CD4-positive, CD25-positive, alpha-beta regulatory T cell (primary cell): ENCODE results near the gene IGF1R. TPM values are rescaled to one million over a fixed set of nuclear protein-coding genes. Genes with fewer than 3 reads are reported as not detected.

Experiments used
- ATAC-seq, 2 donors: fragments of 150-1000 bp; cut with Tn5 transposase; one replicate each; pipeline ENCODE4 v1.10.0; 2021; ENCODE audit warnings: low read depth in 2 of 2, moderate number of reproducible peaks in 2 of 2, moderate library complexity in 1 of 2
- DNase-seq, 3 donors: peaks; one replicate each; pipeline versions ENCODE4 v3.0.0 to v3.0.0-alpha.2; 2012 to 2022; ENCODE audit warnings: mixed read lengths in 1 of 3
- H3K27ac ChIP-seq: one replicate; pipeline ENCODE4 v1.7.0; 2013; ENCODE audit warnings: mild to moderate bottlenecking, low read length; ENCODE audit not compliant: insufficient read depth, poor library complexity, severe bottlenecking
- H3K27me3 ChIP-seq: one replicate; pipeline ENCODE4 v1.7.0; 2013; ENCODE audit warnings: low read length; ENCODE audit not compliant: control insufficient read depth, insufficient read depth
- H3K36me3 ChIP-seq: one replicate; pipeline ENCODE4 v1.7.0; 2013; ENCODE audit warnings: mild to moderate bottlenecking, low read length, moderate library complexity; ENCODE audit not compliant: control insufficient read depth, insufficient read depth
- H3K4me1 ChIP-seq: 2 replicates; pipeline ENCODE4 v1.7.0; 2013; ENCODE audit warnings: mild to moderate bottlenecking, low read length; ENCODE audit not compliant: insufficient read depth, control insufficient read depth, poor library complexity, severe bottlenecking
- H3K4me3 ChIP-seq: one replicate; pipeline ENCODE4 v1.7.0; 2013; ENCODE audit warnings: low read depth, mild to moderate bottlenecking, low read length, moderate library complexity
- H3K9me3 ChIP-seq, 2 experiments: 1 replicate in 1 of 2; 2 replicates in 1 of 2; pipeline ENCODE4 v1.7.0; 2013; ENCODE audit warnings: low read length in 2 of 2, mild to moderate bottlenecking in 1 of 2, moderate library complexity in 1 of 2; ENCODE audit not compliant: control insufficient read depth in 2 of 2
- H3K27ac Mint-ChIP-seq, 3 donors: one replicate each; pipeline ENCODE4 v1.8.0; 2020 to 2022; ENCODE audit warnings: mild to moderate bottlenecking in 3 of 3, mixed read lengths in 3 of 3, moderate library complexity in 2 of 3
- H3K27me3 Mint-ChIP-seq: one replicate; pipeline ENCODE4 v1.8.0; 2022; ENCODE audit warnings: mild to moderate bottlenecking, mixed read lengths
- H3K36me3 Mint-ChIP-seq: one replicate; pipeline ENCODE4 v1.8.0; 2020; ENCODE audit warnings: mixed read lengths
- H3K4me1 Mint-ChIP-seq, 4 donors: one replicate each; pipeline ENCODE4 v1.8.0; 2020 to 2022; ENCODE audit warnings: mixed read lengths in 4 of 4, mild to moderate bottlenecking in 1 of 4
- H3K4me3 Mint-ChIP-seq, 4 donors: one replicate each; pipeline ENCODE4 v1.8.0; 2020 to 2022; ENCODE audit warnings: mild to moderate bottlenecking in 4 of 4, mixed read lengths in 4 of 4, moderate library complexity in 3 of 4
- H3K9me3 Mint-ChIP-seq, 7 donors: one replicate each; pipeline ENCODE4 v1.8.0; 2020 to 2022; ENCODE audit warnings: mixed read lengths in 7 of 7, mild to moderate bottlenecking in 3 of 7, moderate library complexity in 2 of 7
- polyA plus RNA-seq, 4 donors: library from polyadenylated mRNA; unstranded; fragments of 300-500 nt; fragmentation: Illumina TruSeq; gene quantifications; one replicate each; pipeline ENCODE4 v1.2.3, GENCODE V29; 2021
- total RNA-seq: library from RNA; stranded (reverse); gene quantifications from one replicate; pipeline ENCODE4 v1.2.3, GENCODE V29; 2022

IGF1R gene
- total and polyA plus RNA-seq, 5 donors from 2014 or later: 1.6 to 14.2 (median 3.6) TPM

GRCh38 chr15:98667521-98668179, 19.3 kb downstream of the IGF1R start:
- Histone ChIP-seq H3K4me3 (no peak overlapping the region), H3K27me3 (no peaks in the 10 kb centered on the region), H3K36me3 (no peaks in the 10 kb centered on the region), H3K9me3 (no peaks in the 10 kb centered on the region), H3K27ac (no peak overlapping the region), H3K4me1 (peaks cover 14% of the 10 kb centered on the region)
- peaks cover 0 to 92% (median 31%) of the 10 kb centered on the region in 4 donors for H3K4me1 Mint-ChIP-seq
- H3K27me3 Mint-ChIP-seq: peaks cover 5% of the 10 kb centered on the region
- no peaks in the 10 kb centered on the region for H3K36me3 Mint-ChIP-seq
- H3K4me3 Mint-ChIP-seq: no peak overlapping the region
- H3K27ac Mint-ChIP-seq: peak overlapping the region in 1 of 3 donors; percentile 30
- H3K9me3 Mint-ChIP-seq: no peaks in the 10 kb centered on the region
- DNase-seq (no peak), ATAC-seq (no peak)

- H3K4me1 ChIP-seq: peaks cover 14% of the 10 kb centered on the region
- Mint-ChIP-seq H3K4me3 (peak overlapping the region in 2 of 4 donors; percentile 15 to 37), H3K4me1 (peaks cover 0 to 91% (median 32%) of the 10 kb centered on the region in 4 donors), H3K27me3 (no peaks in the 10 kb centered on the region), H3K36me3 (no peaks in the 10 kb centered on the region), H3K27ac (peak overlapping the region; percentile 47 to 67 (median 57)), H3K9me3 (no peaks in the 10 kb centered on the region)
- DNase-seq (peak in 1 of 3 donors; percentile 79), ATAC-seq (peak; percentile 77 to 83)
- no peak overlapping the region for H3K27ac ChIP-seq
- no peaks in the 10 kb centered on the region for H3K9me3 ChIP-seq
- no peaks in the 10 kb centered on the region for H3K36me3 ChIP-seq
- H3K27me3 ChIP-seq: no peaks in the 10 kb centered on the region
- H3K4me3 ChIP-seq: no peak overlapping the region
Measured at GRCh38 chr15:98668566-98669308, 20.4 kb downstream of the IGF1R start.

GRCh38 chr15:98669638-98670037, 21.3 kb downstream of the IGF1R start:
- Mint-ChIP-seq H3K36me3 (no peaks in the 10 kb centered on the region), H3K4me1 (peaks cover 0 to 89% (median 31%) of the 10 kb centered on the region in 4 donors), H3K9me3 (no peaks in the 10 kb centered on the region), H3K27me3 (no peaks in the 10 kb centered on the region), H3K27ac (peak overlapping the region in 2 of 3 donors; percentile 32 to 67), H3K4me3 (peak overlapping the region in 1 of 4 donors; percentile 38)
- no peak for ATAC-seq
- Histone ChIP-seq H3K9me3 (no peaks in the 10 kb centered on the region), H3K4me1 (peaks cover 14% of the 10 kb centered on the region), H3K36me3 (no peaks in the 10 kb centered on the region), H3K27ac (no peak overlapping the region), H3K27me3 (no peaks in the 10 kb centered on the region), H3K4me3 (no peak overlapping the region)
- no peak for DNase-seq

- no peak for ATAC-seq
- peaks cover 14% of the 10 kb centered on the region for H3K4me1 ChIP-seq
- H3K27ac ChIP-seq: no peak overlapping the region
- H3K9me3 ChIP-seq: no peaks in the 10 kb centered on the region
- no peak overlapping the region for H3K4me3 ChIP-seq
- H3K27me3 Mint-ChIP-seq: no peaks in the 10 kb centered on the region
- no peak overlapping the region for H3K4me3 Mint-ChIP-seq
- H3K4me1 Mint-ChIP-seq: peaks cover 0 to 79% (median 30%) of the 10 kb centered on the region in 4 donors
- H3K9me3 Mint-ChIP-seq: no peaks in the 10 kb centered on the region
- no peaks in the 10 kb centered on the region for H3K36me3 ChIP-seq
- H3K36me3 Mint-ChIP-seq: peaks cover 1% of the 10 kb centered on the region
- no peak for DNase-seq
- H3K27ac Mint-ChIP-seq: no peak overlapping the region
- H3K27me3 ChIP-seq: no peaks in the 10 kb centered on the region
Measured at GRCh38 chr15:98671060-98672008, 23.0 kb downstream of the IGF1R start.

- Mint-ChIP-seq H3K36me3 (peaks cover 8% of the 10 kb centered on the region), H3K9me3 (no peaks in the 10 kb centered on the region), H3K4me1 (peaks cover 0 to 75% (median 26%) of the 10 kb centered on the region in 4 donors), H3K27ac (no peak overlapping the region), H3K27me3 (no peaks in the 10 kb centered on the region), H3K4me3 (no peak overlapping the region)
- Histone ChIP-seq H3K4me1 (peaks cover 12% of the 10 kb centered on the region), H3K36me3 (no peaks in the 10 kb centered on the region), H3K4me3 (no peak overlapping the region), H3K27me3 (no peaks in the 10 kb centered on the region), H3K9me3 (no peaks in the 10 kb centered on the region), H3K27ac (no peak overlapping the region)
- ATAC-seq (no peak), DNase-seq (no peak)
Measured at GRCh38 chr15:98673133-98673532, 24.8 kb downstream of the IGF1R start.

- ATAC-seq: no peak
- no peaks in the 10 kb centered on the region for H3K27me3 Mint-ChIP-seq
- H3K27ac ChIP-seq: no peak overlapping the region
- H3K4me3 Mint-ChIP-seq: no peak overlapping the region
- H3K9me3 ChIP-seq: no peaks in the 10 kb centered on the region
- H3K36me3 Mint-ChIP-seq: peaks cover 8% of the 10 kb centered on the region
- H3K27ac Mint-ChIP-seq: no peak overlapping the region
- no peak overlapping the region for H3K4me3 ChIP-seq
- peaks cover 0 to 70% (median 19%) of the 10 kb centered on the region in 4 donors for H3K4me1 Mint-ChIP-seq
- DNase-seq: no peak
- no peaks in the 10 kb centered on the region for H3K9me3 Mint-ChIP-seq
- no peaks in the 10 kb centered on the region for H3K36me3 ChIP-seq
- H3K4me1 ChIP-seq: peaks cover 5% of the 10 kb centered on the region
- H3K27me3 ChIP-seq: no peaks in the 10 kb centered on the region
Measured at GRCh38 chr15:98674336-98674735, 26.0 kb downstream of the IGF1R start.

GRCh38 chr15:98676586-98677270, 28.4 kb downstream of the IGF1R start:
- Histone ChIP-seq H3K9me3 (no peaks in the 10 kb centered on the region), H3K27ac (no peak overlapping the region), H3K27me3 (no peaks in the 10 kb centered on the region), H3K4me3 (no peak overlapping the region), H3K36me3 (no peaks in the 10 kb centered on the region), H3K4me1 (peaks cover under 1% of the 10 kb centered on the region)
- peaks cover 0 to 64% (median 10%) of the 10 kb centered on the region in 4 donors for H3K4me1 Mint-ChIP-seq
- H3K4me3 Mint-ChIP-seq: no peak overlapping the region
- DNase-seq (no peak), ATAC-seq (no peak)
- H3K27me3 Mint-ChIP-seq: no peaks in the 10 kb centered on the region
- no peaks in the 10 kb centered on the region for H3K9me3 Mint-ChIP-seq
- H3K27ac Mint-ChIP-seq: peak overlapping the region in 1 of 3 donors; percentile 84
- H3K36me3 Mint-ChIP-seq: peaks cover 8% of the 10 kb centered on the region
